K562 (cell line): ENCODE results near the gene MAN2A1. TPM values are rescaled to one million over a fixed set of nuclear protein-coding genes. Genes with fewer than 3 reads are reported as not detected.

Source experiments
- ARID1B ChIP-seq: fragments of 450-650 bp; IDR thresholded peaks from 2 replicates; pipeline ENCODE4 v1.6.1; 2016; ENCODE audit warnings: antibody characterized with exemption, mild to moderate bottlenecking, inconsistent platforms
- FOS ChIP-seq: IDR thresholded peaks from 3 replicates; pipeline ENCODE4 v1.6.1; 2011; ENCODE audit not compliant: insufficient read length; ENCODE audit errors: extremely low read depth
- GTF2F1 ChIP-seq: IDR thresholded peaks from 2 replicates; pipeline ENCODE4 v1.6.1; 2011; ENCODE audit warnings: low read depth, low read length, improper control_type of control experiment
- L3MBTL2 ChIP-seq: fragments of 450-650 bp; IDR thresholded peaks from 2 replicates; pipeline ENCODE4 v1.6.1; 2016; ENCODE audit warnings: mild to moderate bottlenecking, moderate library complexity
- NFXL1 ChIP-seq: fragments of 450-650 bp; formaldehyde crosslinking; IDR thresholded peaks from 2 replicates; pipeline ENCODE4 v1.4.0; 2021; ENCODE audit warnings: mild to moderate bottlenecking
- NR2C2 ChIP-seq, 2 experiments: fragments of 200-800 bp in 1 of 2; sonication (Bioruptor generic) in 1 of 2; sonication (generic) in 1 of 2; formaldehyde crosslinking in 1 of 2; IDR thresholded peaks; 2 replicates each; pipeline versions ENCODE4 v1.6.1 to v1.8.0; 2016 to 2022; ENCODE audit warnings: mild to moderate bottlenecking in 1 of 2, missing compliant biosample characterization in 1 of 2, missing genetic modification characterization in 1 of 2, missing genetic modification reagents in 1 of 2
- NR4A1 ChIP-seq, 2 experiments: fragments of 250-450 bp in 1 of 2; fragments of 450-650 bp in 1 of 2; sonication (Bioruptor Pico) in 1 of 2; IDR thresholded peaks; 2 replicates each; pipeline versions ENCODE4 v1.4.0 to v1.6.1; 2016 to 2020; ENCODE audit warnings: mild to moderate bottlenecking in 2 of 2, missing compliant biosample characterization in 1 of 2, missing genetic modification characterization in 1 of 2, moderate library complexity in 1 of 2
- RBM34 ChIP-seq: fragments of 200-400 bp; formaldehyde crosslinking; IDR thresholded peaks from 2 replicates; pipeline ENCODE4 v1.6.1; 2018; ENCODE audit warnings: low read length, borderline replicate concordance; ENCODE audit not compliant: insufficient read depth
- SREBF1 ChIP-seq: fragments of 150-350 bp; IDR thresholded peaks from 2 replicates; pipeline ENCODE4 v1.6.1; 2014; ENCODE audit warnings: antibody characterized with exemption, low read depth, low read length, borderline replicate concordance
- SRSF3 ChIP-seq: fragments of 200-400 bp; formaldehyde crosslinking; IDR thresholded peaks from 2 replicates; pipeline ENCODE4 v1.6.1; 2016; ENCODE audit warnings: mild to moderate bottlenecking, low read length, moderate library complexity; ENCODE audit not compliant: insufficient read depth
- STAT5A ChIP-seq: IDR thresholded peaks from 2 replicates; pipeline ENCODE4 v1.6.1; 2012; ENCODE audit warnings: low read length, inconsistent platforms, borderline replicate concordance
- YY1 ChIP-seq, 3 experiments: IDR thresholded peaks; 2 replicates each; pipeline ENCODE4 v1.6.1; 2011; ENCODE audit warnings: low read length in 2 of 3, mild to moderate bottlenecking in 2 of 3, moderate library complexity in 2 of 3, borderline replicate concordance in 1 of 3, control low read depth in 1 of 3, low read depth in 1 of 3; ENCODE audit not compliant: insufficient read depth in 3 of 3, insufficient replicate concordance in 2 of 3, control insufficient read depth in 1 of 3, insufficient read length in 1 of 3; ENCODE audit errors: extremely low read depth in 1 of 3
- ZKSCAN1 ChIP-seq: fragments of 150-350 bp; IDR thresholded peaks from 2 replicates; pipeline ENCODE4 v1.6.1; 2016; ENCODE audit warnings: low read depth, low read length
- ZNF282 ChIP-seq: sonication (generic); formaldehyde crosslinking; IDR thresholded peaks from 2 replicates; pipeline ENCODE4 v1.8.1; 2023; ENCODE audit warnings: missing genetic modification reagents
- ZNF766 ChIP-seq: fragments of 200-800 bp; sonication (Bioruptor generic); conservative IDR thresholded peaks from 2 replicates; pipeline ENCODE4 v1.6.1; 2016; ENCODE audit warnings: missing genetic modification characterization, missing compliant biosample characterization
- ZNF79 ChIP-seq: fragments of 250-450 bp; sonication (Bioruptor Pico); IDR thresholded peaks from 2 replicates; pipeline ENCODE4 v1.4.0; 2020; ENCODE audit warnings: low read depth, mild to moderate bottlenecking, moderate library complexity
- polyA plus RNA-seq, 8 experiments: library from polyadenylated mRNA; depleted of rRNA in 4 of 8; stranded (reverse) in 5 of 8; unstranded in 3 of 8; fragments of >200 nt; fragmentation: Nextera tagmentation in 2 of 8; fragmentation: Illumina TruSeq in 1 of 8; extraction: Ambion mirVana in 2 of 8; extraction: Trizol in 1 of 8; gene quantifications; 2 replicates each; pipeline versions ENCODE4 v1.2.1 to v1.2.3, GENCODE V29; 2011 to 2014; ENCODE audit warnings: inconsistent platforms in 1 of 8, missing spikeins in 1 of 8
- total RNA-seq, 7 experiments: library from RNA; depleted of rRNA in 6 of 7; stranded (reverse); fragments of >200 nt in 6 of 7; fragmentation: Illumina TruSeq in 2 of 7; extraction: Trizol in 2 of 7; gene quantifications; 2 replicates each; pipeline versions ENCODE4 v1.2.1 to v1.2.3, GENCODE V29; 2011 to 2021; ENCODE audit warnings: low replicate concordance in 1 of 7
- TF ChIP-seq, protein P1 (sequence below): fragments of 250-450 bp; sonication (Bioruptor Pico); IDR thresholded peaks from 2 replicates; pipeline ENCODE4 v1.9.0; 2021; ENCODE audit warnings: mild to moderate bottlenecking, inconsistent platforms
- TF ChIP-seq, protein P2 (sequence below): sonication (generic); formaldehyde crosslinking; IDR thresholded peaks from 2 replicates; pipeline ENCODE4 v1.8.0; 2022; ENCODE audit warnings: missing genetic modification reagents, mild to moderate bottlenecking, moderate library complexity, borderline replicate concordance
- TF ChIP-seq, protein P3 (sequence below): fragments of 450-650 bp; IDR thresholded peaks from 2 replicates; pipeline ENCODE4 v1.6.1; 2018; ENCODE audit not compliant: partially characterized antibody

MAN2A1 gene
- total and polyA plus RNA-seq, 9 of the 15 experiments (the other 6 are each of a cell fraction or from before 2014, with no cell fraction given): 5.2 to 32.0 (median 19.8) TPM

DNA sequence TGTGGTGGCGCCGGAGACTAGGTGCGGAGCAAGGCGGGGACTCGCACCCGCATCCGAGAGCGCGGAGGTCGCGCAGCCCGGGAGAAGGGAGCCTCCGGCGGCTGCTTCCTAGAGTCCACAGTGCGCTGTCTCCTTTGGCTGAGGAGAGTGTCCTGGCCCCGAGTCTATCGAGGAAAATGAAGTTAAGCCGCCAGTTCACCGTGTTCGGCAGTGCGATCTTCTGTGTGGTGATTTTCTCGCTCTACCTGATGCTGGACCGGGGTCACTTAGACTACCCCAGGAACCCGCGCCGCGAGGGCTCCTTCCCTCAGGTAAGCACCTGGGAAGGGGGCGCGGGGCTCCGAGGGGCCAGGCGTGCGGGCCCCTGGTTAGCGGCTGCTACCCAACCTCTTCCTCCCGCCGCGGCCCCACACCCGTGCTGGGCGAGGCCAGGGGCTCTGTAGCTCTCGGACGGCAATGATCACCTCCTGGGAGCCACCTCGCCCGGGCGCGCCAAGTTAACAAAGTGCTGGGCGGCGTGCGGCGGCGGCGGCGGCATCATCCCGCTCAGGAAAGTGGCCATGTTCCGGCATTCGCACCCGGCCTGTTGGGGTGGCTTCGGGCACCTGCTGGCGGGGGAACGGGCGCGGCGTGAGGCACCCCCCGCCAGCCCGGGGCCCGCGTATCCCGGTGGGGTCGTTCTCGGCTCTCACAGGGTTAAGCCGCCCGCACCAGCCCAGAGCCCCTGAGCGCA lies 681 bp downstream of the MAN2A1 start (continued):
- TF ChIP-seq, protein P1, sequence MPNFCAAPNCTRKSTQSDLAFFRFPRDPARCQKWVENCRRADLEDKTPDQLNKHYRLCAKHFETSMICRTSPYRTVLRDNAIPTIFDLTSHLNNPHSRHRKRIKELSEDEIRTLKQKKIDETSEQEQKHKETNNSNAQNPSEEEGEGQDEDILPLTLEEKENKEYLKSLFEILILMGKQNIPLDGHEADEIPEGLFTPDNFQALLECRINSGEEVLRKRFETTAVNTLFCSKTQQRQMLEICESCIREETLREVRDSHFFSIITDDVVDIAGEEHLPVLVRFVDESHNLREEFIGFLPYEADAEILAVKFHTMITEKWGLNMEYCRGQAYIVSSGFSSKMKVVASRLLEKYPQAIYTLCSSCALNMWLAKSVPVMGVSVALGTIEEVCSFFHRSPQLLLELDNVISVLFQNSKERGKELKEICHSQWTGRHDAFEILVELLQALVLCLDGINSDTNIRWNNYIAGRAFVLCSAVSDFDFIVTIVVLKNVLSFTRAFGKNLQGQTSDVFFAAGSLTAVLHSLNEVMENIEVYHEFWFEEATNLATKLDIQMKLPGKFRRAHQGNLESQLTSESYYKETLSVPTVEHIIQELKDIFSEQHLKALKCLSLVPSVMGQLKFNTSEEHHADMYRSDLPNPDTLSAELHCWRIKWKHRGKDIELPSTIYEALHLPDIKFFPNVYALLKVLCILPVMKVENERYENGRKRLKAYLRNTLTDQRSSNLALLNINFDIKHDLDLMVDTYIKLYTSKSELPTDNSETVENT: 0 out of 2 replicates have a peak, but pooled peaks have one; percentile 20
- TF ChIP-seq STAT5A (no peak), GTF2F1 (no peak), ZNF79 (CRISPR knock-in tag) (no peak), L3MBTL2 (no peak), ZKSCAN1 (no peak), SREBF1 (no peak), RBM34 (0 out of 2 replicates have a peak, but pooled peaks have one; percentile 47), NR4A1 (CRISPR knock-in tag; IDR thresholded peaks at IDR 0.05) (0 out of 2 replicates have a peak, but pooled peaks have one; percentile 7), NR4A1 (tag; IDR thresholded peaks at IDR 0.05) (no peak), FOS (no peak), ARID1B (no peak), YY1 (IDR thresholded peaks at IDR 0.05; ENCODE audit: borderline replicate concordance in 1 of 3, control insufficient read depth in 1 of 3, extremely low read depth in 1 of 3, insufficient read depth in 3 of 3, insufficient read length in 1 of 3, insufficient replicate concordance in 2 of 3, low read depth in 1 of 3, low read length in 2 of 3) (peak in 2 of 3 experiments; percentile 33 to 44), NR2C2 (CRISPR knock-in tag; IDR thresholded peaks at IDR 0.05) (no peak), NR2C2 (tag; IDR thresholded peaks at IDR 0.05) (no peak), ZNF766 (CRISPR knock-in tag) (no peak), ZNF282 (CRISPR knock-in tag) (no peak), SRSF3 (0 out of 2 replicates have a peak, but pooled peaks have one; percentile 33), NFXL1 (CRISPR knock-in tag) (no peak)
- TF ChIP-seq, protein P2, sequence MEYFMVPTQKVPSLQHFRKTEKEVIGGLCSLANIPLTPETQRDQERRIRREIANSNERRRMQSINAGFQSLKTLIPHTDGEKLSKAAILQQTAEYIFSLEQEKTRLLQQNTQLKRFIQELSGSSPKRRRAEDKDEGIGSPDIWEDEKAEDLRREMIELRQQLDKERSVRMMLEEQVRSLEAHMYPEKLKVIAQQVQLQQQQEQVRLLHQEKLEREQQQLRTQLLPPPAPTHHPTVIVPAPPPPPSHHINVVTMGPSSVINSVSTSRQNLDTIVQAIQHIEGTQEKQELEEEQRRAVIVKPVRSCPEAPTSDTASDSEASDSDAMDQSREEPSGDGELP (CRISPR knock-in tag): peak; percentile 37; the same call in 1 of the 2 replicates
- TF ChIP-seq, protein P3, sequence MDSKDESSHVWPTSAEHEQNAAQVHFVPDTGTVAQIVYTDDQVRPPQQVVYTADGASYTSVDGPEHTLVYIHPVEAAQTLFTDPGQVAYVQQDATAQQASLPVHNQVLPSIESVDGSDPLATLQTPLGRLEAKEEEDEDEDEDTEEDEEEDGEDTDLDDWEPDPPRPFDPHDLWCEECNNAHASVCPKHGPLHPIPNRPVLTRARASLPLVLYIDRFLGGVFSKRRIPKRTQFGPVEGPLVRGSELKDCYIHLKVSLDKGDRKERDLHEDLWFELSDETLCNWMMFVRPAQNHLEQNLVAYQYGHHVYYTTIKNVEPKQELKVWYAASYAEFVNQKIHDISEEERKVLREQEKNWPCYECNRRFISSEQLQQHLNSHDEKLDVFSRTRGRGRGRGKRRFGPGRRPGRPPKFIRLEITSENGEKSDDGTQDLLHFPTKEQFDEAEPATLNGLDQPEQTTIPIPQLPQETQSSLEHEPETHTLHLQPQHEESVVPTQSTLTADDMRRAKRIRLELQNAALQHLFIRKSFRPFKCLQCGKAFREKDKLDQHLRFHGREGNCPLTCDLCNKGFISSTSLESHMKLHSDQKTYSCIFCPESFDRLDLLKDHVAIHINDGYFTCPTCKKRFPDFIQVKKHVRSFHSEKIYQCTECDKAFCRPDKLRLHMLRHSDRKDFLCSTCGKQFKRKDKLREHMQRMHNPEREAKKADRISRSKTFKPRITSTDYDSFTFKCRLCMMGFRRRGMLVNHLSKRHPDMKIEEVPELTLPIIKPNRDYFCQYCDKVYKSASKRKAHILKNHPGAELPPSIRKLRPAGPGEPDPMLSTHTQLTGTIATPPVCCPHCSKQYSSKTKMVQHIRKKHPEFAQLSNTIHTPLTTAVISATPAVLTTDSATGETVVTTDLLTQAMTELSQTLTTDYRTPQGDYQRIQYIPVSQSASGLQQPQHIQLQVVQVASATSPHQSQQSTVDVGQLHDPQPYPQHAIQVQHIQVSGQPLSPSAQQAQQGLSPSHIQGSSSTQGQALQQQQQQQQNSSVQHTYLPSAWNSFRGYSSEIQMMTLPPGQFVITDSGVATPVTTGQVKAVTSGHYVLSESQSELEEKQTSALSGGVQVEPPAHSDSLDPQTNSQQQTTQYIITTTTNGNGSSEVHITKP: no peak
